Endothelial cell of umbilical vein (primary cell): Measurements from ENCODE around the gene BPIFA2.

ENCODE experiments used
- EZH2 ChIP-seq: IDR thresholded peaks from 2 replicates; pipeline ENCODE4 v1.6.1; 2012; ENCODE audit warnings: borderline replicate concordance, low read depth, mild to moderate bottlenecking, moderate library complexity, low read length, inconsistent platforms; ENCODE audit not compliant: severe bottlenecking
- POLR2A ChIP-seq: IDR thresholded peaks from 2 replicates; pipeline ENCODE4 v1.6.1; 2012; ENCODE audit warnings: low read depth, mild to moderate bottlenecking, control low read depth, low read length
- TF ChIP-seq, protein P1 (sequence below), 2 donors: IDR thresholded peaks; 1 replicate in 1 of 2; 2 replicates in 1 of 2; pipeline ENCODE4 v1.5.1; 2011; ENCODE audit warnings: low read length in 2 of 2, mild to moderate bottlenecking in 2 of 2, moderate library complexity in 2 of 2, control low read depth in 1 of 2, inconsistent platforms in 1 of 2, low read depth in 1 of 2; ENCODE audit not compliant: insufficient read depth in 1 of 2; ENCODE audit errors: extremely low read depth in 1 of 2
- TF ChIP-seq, protein P2 (sequence below): IDR thresholded peaks from 2 replicates; pipeline ENCODE4 v1.6.1; 2011; ENCODE audit not compliant: insufficient read depth, insufficient read length

DNA sequence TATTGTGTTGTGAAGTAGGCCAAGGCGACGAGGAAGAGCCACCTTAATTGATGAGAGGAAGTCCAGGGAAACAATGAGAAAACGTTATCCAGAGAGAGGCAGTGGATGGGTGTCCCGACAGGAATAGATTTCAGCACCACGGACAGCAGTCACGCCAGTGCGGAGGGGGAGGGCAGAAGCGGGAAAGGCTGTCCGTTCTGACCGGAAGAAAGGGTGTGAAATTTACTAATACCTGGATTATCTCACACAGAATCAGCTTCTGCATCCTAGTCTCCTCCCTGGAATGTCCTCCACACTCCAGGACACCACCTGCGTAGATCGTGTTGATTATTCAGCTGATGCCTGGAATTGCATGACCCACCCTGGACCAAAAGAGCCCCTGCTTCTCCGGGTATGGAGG lies 41.8 kb downstream of the BPIFA2 start:
- no peak for TF ChIP-seq POLR2A
- TF ChIP-seq, protein P1, sequence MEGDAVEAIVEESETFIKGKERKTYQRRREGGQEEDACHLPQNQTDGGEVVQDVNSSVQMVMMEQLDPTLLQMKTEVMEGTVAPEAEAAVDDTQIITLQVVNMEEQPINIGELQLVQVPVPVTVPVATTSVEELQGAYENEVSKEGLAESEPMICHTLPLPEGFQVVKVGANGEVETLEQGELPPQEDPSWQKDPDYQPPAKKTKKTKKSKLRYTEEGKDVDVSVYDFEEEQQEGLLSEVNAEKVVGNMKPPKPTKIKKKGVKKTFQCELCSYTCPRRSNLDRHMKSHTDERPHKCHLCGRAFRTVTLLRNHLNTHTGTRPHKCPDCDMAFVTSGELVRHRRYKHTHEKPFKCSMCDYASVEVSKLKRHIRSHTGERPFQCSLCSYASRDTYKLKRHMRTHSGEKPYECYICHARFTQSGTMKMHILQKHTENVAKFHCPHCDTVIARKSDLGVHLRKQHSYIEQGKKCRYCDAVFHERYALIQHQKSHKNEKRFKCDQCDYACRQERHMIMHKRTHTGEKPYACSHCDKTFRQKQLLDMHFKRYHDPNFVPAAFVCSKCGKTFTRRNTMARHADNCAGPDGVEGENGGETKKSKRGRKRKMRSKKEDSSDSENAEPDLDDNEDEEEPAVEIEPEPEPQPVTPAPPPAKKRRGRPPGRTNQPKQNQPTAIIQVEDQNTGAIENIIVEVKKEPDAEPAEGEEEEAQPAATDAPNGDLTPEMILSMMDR (IDR thresholded peaks at IDR 0.05; ENCODE audit: extremely low read depth in 1 of 2, insufficient read depth in 1 of 2, low read depth in 1 of 2, low read length in 2 of 2) = no peak
- TF ChIP-seq, protein P2, sequence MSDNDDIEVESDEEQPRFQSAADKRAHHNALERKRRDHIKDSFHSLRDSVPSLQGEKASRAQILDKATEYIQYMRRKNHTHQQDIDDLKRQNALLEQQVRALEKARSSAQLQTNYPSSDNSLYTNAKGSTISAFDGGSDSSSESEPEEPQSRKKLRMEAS = no peak
- no peak for TF ChIP-seq EZH2
